ENCODE data around the gene TBC1D22B.

Gene TBC1D22B

DNA sequence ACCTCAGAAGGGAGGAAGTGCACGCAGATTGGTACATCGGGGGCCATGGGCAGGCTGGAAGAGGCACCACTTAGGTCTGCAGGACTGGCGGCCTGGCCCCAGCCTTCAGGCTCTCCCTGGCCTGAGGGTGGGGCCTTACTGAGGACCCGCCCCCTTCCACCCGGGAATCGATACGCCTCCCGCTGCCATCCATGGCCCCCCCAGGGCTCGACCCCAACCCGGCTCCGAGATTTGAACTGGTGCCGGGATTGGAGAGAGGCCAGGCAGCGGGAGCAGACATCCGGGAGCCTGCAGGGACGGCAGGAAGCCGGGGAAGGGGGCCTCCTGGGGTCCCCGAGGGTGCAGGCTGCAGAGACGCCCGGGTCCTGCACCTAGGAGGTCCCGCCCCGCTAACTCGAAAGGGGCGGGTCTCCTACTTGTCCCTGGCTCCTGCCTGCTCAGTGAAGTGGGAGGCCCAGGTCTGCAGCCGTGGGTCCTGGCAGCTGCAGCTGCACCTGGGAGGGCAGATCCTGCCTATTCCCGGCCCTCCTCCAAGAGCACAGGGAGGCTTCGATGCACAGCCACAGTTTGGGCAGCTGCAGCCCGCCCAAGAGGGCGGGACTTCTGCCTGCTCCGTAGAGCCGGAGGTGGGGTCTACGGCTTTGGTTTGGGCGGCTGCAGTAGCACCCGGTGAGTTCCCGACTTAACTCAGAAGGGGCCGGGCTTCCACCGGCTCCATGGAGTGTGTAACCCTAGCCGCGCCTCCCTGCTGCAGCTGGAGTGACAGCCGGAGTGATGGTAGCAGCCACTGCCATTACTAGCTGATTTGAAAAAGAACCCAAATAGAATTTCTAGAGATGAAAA lies 35.2 kb upstream of the TBC1D22B start:
- POLR2A ChIA-PET, result no interaction called here
- DNase-seq (ENCODE audit: low read depth, low spot score), result no peak
- peak overlapping the region; percentile 64 for H3K4me3 ChIP-seq (ENCODE audit: low read depth, low read length)
- TF ChIP-seq, protein P1, sequence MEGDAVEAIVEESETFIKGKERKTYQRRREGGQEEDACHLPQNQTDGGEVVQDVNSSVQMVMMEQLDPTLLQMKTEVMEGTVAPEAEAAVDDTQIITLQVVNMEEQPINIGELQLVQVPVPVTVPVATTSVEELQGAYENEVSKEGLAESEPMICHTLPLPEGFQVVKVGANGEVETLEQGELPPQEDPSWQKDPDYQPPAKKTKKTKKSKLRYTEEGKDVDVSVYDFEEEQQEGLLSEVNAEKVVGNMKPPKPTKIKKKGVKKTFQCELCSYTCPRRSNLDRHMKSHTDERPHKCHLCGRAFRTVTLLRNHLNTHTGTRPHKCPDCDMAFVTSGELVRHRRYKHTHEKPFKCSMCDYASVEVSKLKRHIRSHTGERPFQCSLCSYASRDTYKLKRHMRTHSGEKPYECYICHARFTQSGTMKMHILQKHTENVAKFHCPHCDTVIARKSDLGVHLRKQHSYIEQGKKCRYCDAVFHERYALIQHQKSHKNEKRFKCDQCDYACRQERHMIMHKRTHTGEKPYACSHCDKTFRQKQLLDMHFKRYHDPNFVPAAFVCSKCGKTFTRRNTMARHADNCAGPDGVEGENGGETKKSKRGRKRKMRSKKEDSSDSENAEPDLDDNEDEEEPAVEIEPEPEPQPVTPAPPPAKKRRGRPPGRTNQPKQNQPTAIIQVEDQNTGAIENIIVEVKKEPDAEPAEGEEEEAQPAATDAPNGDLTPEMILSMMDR (IDR thresholded peaks at IDR 0.05; ENCODE audit: insufficient read depth, low read length, missing control alignments), result no peak
- CTCF ChIA-PET, result interaction anchor here (1.1 to 32.2 kb wide), 4 partner anchors 12 to 371 kb away, joined by 3 to 1706 read pairs (median 32); no protein-coding TSS in a partner anchor

DNA sequence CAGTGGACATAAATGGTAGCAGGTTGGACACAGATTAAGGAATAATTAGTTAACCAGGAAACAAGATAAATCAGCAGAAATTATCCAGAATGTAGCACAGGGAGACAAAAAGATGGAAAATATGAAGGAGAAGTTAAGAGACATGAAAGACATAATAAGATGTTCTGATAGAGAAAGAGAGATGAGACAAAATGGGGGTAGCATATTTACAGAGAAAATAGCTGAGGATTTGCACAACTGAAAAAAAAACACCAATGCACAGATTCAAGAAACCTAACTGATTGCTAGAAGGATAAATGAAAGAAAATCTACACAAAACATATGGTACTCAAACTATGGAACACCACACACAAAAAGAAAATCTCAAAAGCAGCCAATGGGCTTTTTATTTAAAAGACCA lies 34.6 kb upstream of the TBC1D22B start:
- DNase-seq (ENCODE audit: low read depth, low spot score), result no peak
- ChIA-PET CTCF (interaction anchor here (1.1 to 32.2 kb wide), 4 partner anchors 12 to 372 kb away, joined by 3 to 1706 read pairs (median 32); no protein-coding TSS in a partner anchor), POLR2A (no interaction called here)
- TF ChIP-seq, protein P1 (IDR thresholded peaks at IDR 0.05; ENCODE audit: insufficient read depth, low read length, missing control alignments), result no peak
- peak overlapping the region; percentile 64 for H3K4me3 ChIP-seq (ENCODE audit: low read depth, low read length)

DNA sequence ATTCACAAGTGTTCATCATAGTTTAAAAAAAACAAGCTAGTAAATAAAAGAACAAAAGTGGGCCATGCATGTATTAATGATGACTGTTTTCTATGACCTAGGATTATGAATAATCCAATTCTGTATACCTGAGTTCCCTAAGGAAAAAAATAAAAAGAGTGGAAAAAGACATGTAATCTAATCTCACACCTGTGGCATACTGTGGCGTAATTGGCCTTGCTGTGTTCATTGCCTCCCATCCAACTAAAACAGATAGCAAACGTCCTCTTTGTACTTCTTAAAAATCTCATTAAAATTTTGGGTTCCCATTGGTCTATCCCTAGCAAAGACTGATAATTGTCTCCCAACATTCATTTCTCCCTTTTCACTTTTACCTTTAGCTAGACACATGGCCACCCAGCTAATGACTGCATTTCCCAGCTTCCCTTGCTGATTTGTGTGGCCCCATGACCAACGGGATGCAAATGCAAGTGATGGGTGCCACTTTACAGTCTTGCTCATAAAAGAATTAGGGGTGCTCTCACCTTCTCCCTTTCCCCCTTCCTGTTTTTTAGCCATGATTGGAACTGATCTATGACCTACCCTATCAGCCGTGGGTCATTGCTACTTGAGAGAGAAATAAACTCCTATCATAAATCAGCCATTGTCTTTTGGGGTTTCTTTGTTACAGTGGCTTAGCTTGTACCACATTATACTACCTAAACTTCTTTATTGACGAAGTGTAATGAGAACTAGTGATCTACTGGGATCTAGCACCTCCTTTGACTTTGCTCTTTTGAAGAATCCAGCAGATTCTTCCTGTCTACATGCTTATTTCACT lies 32.0 kb upstream of the TBC1D22B start:
- ChIA-PET POLR2A (no interaction called here), CTCF (interaction anchor here (1.2 to 3.2 kb wide), 4 partner anchors 10 to 209 kb away, joined by 3 to 10 read pairs (median 4); no protein-coding TSS in a partner anchor)
- TF ChIP-seq, protein P1 (IDR thresholded peaks at IDR 0.05; ENCODE audit: insufficient read depth, low read length, missing control alignments), result no peak
- DNase-seq (ENCODE audit: low read depth, low spot score), result no peak
- no peak overlapping the region for H3K4me3 ChIP-seq (ENCODE audit: low read depth, low read length)

- TF ChIP-seq, protein P1 (IDR thresholded peaks at IDR 0.05; ENCODE audit: insufficient read depth, low read length, missing control alignments), result no peak
- ChIA-PET CTCF (no interaction called here), POLR2A (no interaction called here)
- H3K4me3 ChIP-seq (ENCODE audit: low read depth, low read length), result no peak overlapping the region
- DNase-seq (ENCODE audit: low read depth, low spot score), result no peak
Observed at GRCh38 chr6:37230104-37230503, 27.5 kb upstream of the TBC1D22B start.

DNA sequence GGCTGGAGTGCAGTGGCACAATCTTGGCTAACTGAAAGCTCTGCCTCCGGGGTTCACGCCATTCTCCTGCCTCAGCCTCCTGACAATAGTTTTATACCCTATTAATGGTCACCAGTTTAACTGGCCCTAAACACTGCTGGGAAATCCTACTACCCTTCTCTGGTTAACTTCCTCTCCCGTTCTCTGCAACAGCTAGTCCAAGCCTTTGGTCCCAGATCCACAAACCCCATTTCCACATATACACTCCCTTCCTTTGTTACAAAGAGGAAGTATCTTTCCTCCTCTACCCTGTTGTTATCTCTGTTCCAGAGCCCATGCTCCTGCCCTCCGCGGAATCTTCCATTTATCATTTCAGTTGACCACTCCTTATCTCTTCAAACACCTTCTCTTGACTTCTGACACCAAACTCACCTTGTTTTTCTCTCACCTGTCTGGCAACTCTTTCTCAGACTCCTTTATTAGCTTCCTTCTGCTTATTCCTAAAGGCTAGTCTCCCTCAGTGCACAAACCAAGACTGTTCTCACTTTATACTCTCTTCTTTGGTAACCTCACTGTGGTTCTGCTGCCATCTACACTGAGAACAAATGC lies 25.0 kb upstream of the TBC1D22B start:
- POLR2A ChIA-PET, result no interaction called here
- TF ChIP-seq, protein P1 (IDR thresholded peaks at IDR 0.05; ENCODE audit: insufficient read depth, low read length, missing control alignments), result no peak
- DNase-seq (ENCODE audit: low read depth, low spot score), result no peak
- CTCF ChIA-PET, result interaction anchor here (1.7 to 1.9 kb wide), 2 partner anchors 22 to 212 kb away, joined by 5 to 7 read pairs; no protein-coding TSS in a partner anchor
- H3K4me3 ChIP-seq (ENCODE audit: low read depth, low read length), result no peak overlapping the region
